Activated CD8-positive, alpha-beta T cell treated with anti-CD3 and anti-CD28 coated beads for 36 hours (primary cell): ENCODE measurements around the gene ASXL2. TPM values are rescaled to one million over a fixed set of nuclear protein-coding genes. Genes with fewer than 3 reads are reported as not detected.

Experiments
- ATAC-seq: fragments of 200-7000 bp; cut with Tn5 transposase; one replicate; pipeline ENCODE4 v1.10.0; 2021; ENCODE audit warnings: mild to moderate bottlenecking, moderate library complexity
- CTCF ChIA-PET: fragments of 350-600 bp; sonication (Branson Sonifier 250); formaldehyde crosslinking; loops from one replicate; lab custom pipeline; 2021; ENCODE audit warnings: antibody characterized with exemption; lab: Charles Lee
- POLR2A ChIA-PET: fragments of 350-600 bp; sonication (Branson Sonifier 250); formaldehyde crosslinking; loops from one replicate; lab custom pipeline; 2021; ENCODE audit warnings: antibody characterized with exemption; lab: Charles Lee
- DNase-seq: peaks from one replicate; pipeline ENCODE4 v3.0.0-alpha.2; 2020
- H3K27ac Mint-ChIP-seq: one replicate; pipeline ENCODE4 v1.8.0; 2021; ENCODE audit warnings: mild to moderate bottlenecking, mixed read lengths
- H3K27me3 Mint-ChIP-seq: one replicate; pipeline ENCODE4 v1.8.0; 2021; ENCODE audit warnings: mixed read lengths
- H3K36me3 Mint-ChIP-seq: one replicate; pipeline ENCODE4 v1.8.0; 2021; ENCODE audit warnings: low read depth, mixed read lengths
- H3K4me1 Mint-ChIP-seq: one replicate; pipeline ENCODE4 v1.8.0; 2021; ENCODE audit warnings: low read depth, mixed read lengths
- H3K4me3 Mint-ChIP-seq: one replicate; pipeline ENCODE4 v1.8.0; 2021; ENCODE audit warnings: mild to moderate bottlenecking, moderate library complexity, mixed read lengths
- H3K9me3 Mint-ChIP-seq: one replicate; pipeline ENCODE4 v1.8.0; 2021; ENCODE audit warnings: mixed read lengths
- intact Hi-C: fragments of 100-400 bp; cut with micrococcal nuclease; formaldehyde crosslinking; loops from one replicate; pipeline ENCODE4 v1.10.0; 2022
- total RNA-seq, 2 experiments: library from RNA; stranded (reverse); gene quantifications; one replicate each; pipeline ENCODE4 v1.2.3, GENCODE V29; 2021
- TF ChIP-seq, protein P1 (sequence below): fragments of 200-600 bp; IDR thresholded peaks from one replicate; pipeline ENCODE4 v1.8.0; 2022; ENCODE audit warnings: antibody characterized with exemption, mild to moderate bottlenecking

ASXL2 gene
- total RNA-seq, 2 experiments from 2014 or later, result 42.5 to 42.8 TPM

DNA sequence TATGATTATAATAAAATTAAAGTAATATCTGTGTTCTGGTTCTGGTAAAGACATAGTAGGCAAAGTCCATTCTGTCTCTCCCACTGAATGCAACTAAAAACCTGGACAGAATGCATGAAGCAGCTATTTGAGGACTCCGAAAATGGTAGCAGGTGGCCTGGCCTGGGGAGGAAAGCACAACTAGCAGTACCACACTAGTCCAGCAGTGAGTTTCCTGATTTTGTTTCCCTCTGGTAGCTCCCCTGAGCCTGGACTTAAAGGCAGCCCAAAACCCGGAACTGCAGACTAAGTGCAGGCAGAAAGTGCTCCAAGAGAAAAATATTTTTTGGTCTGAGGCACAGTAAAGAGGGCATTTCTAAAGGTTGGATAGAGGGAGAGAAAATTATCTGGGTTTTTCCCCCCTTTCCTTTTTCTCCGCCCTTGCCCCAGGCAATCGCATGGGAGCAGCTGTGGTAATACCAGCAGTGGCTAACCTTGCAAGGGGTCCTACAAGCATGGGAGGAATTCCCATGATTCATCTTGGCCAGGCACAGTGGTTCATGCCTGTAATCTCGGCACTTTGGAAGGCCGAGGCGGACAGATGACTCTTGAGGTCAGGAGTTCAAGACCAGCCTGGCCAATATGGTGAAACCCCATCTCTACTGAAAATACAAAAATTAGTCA is 32.3 kb downstream of the ASXL2 start:
- intact Hi-C loops, result no loop called here
- Mint-ChIP-seq H3K36me3 (peaks cover 8% of the 10 kb centered on the region), H3K27me3 (no peaks in the 10 kb centered on the region), H3K9me3 (no peaks in the 10 kb centered on the region), H3K27ac (no peak overlapping the region), H3K4me1 (peaks cover 20% of the 10 kb centered on the region), H3K4me3 (no peak overlapping the region)
- DNase-seq, result no peak
- ChIA-PET CTCF (interaction anchor here (1.0 to 1.2 kb wide), 3 partner anchors 17 to 239 kb away, joined by 3 read pairs; no protein-coding TSS in a partner anchor), POLR2A (no interaction called here)
- TF ChIP-seq, protein P1, sequence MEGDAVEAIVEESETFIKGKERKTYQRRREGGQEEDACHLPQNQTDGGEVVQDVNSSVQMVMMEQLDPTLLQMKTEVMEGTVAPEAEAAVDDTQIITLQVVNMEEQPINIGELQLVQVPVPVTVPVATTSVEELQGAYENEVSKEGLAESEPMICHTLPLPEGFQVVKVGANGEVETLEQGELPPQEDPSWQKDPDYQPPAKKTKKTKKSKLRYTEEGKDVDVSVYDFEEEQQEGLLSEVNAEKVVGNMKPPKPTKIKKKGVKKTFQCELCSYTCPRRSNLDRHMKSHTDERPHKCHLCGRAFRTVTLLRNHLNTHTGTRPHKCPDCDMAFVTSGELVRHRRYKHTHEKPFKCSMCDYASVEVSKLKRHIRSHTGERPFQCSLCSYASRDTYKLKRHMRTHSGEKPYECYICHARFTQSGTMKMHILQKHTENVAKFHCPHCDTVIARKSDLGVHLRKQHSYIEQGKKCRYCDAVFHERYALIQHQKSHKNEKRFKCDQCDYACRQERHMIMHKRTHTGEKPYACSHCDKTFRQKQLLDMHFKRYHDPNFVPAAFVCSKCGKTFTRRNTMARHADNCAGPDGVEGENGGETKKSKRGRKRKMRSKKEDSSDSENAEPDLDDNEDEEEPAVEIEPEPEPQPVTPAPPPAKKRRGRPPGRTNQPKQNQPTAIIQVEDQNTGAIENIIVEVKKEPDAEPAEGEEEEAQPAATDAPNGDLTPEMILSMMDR, result no peak
- ATAC-seq, result no peak

DNA sequence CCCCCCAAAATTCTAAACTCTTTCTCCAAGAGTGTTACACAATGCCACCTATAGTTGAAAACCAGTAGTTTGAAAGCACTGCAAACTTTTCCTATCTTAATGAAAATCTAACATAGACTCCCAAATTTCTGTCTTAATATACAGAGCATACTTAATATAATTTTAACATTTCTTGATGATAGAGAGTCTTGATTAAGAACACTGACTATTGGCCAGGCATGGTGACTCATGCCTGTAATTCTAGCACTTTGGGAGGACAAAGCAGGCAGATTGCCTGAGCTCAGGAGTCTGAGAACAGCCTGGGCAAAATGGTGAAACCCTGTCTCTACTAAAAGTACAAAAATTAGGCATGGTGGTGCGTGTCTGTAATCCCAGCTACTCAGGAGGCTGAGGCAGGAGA is 34.2 kb downstream of the ASXL2 start:
- CTCF ChIA-PET, result interaction anchor here (1.6 kb wide), 1 partner anchor 237 kb away, joined by 4 read pairs; no protein-coding TSS in a partner anchor
- H3K27ac Mint-ChIP-seq, result no peak overlapping the region

DNA sequence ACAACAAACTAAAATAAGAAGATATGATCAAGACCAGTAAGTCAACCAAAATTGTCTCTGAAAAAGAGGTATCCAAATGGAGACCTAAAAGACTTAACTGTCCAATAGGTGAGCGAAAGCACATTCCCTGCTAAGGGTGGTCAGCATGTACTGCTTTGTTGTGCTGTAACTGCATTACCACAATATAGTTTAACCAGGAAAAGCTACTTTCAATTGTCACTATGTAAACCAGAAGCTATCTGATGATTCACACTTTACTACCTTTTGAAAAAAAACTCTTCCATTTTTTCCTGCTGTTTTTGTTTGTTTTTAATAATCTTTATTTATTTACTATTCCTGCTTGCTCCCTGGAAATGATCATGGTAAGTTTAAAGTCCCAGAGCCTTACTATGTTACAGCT is 36.1 kb downstream of the ASXL2 start:
- intact Hi-C loops, result no loop called here
- Mint-ChIP-seq H3K27me3 (no peaks in the 10 kb centered on the region), H3K36me3 (peaks cover 12% of the 10 kb centered on the region), H3K9me3 (no peaks in the 10 kb centered on the region), H3K4me1 (peaks cover 28% of the 10 kb centered on the region), H3K27ac (no peak overlapping the region), H3K4me3 (no peak overlapping the region)
- TF ChIP-seq, protein P1, result no peak
- POLR2A ChIA-PET, result interaction anchor here (1.1 to 1.4 kb wide), 4 partner anchors 9 to 24 kb away, joined by 3 to 5 read pairs (median 4); no protein-coding TSS in a partner anchor
- CTCF ChIA-PET, result interaction anchor here (1.5 to 2.9 kb wide), 4 partner anchors 10 to 235 kb away, joined by 4 to 18 read pairs (median 5); no protein-coding TSS in a partner anchor
- no peak for DNase-seq
- ATAC-seq, result no peak

More for the DNA sequence above, 34.2 kb downstream of the ASXL2 start:
- POLR2A ChIA-PET, result no interaction called here
- peaks cover 20% of the 10 kb centered on the region for H3K4me1 Mint-ChIP-seq
- TF ChIP-seq, protein P1, result no peak
- DNase-seq (no peak), ATAC-seq (no peak)
- H3K36me3 Mint-ChIP-seq, result peaks cover 14% of the 10 kb centered on the region
- intact Hi-C loops, result no loop called here
- H3K4me3 Mint-ChIP-seq, result no peak overlapping the region
- H3K9me3 Mint-ChIP-seq, result no peaks in the 10 kb centered on the region
- no peaks in the 10 kb centered on the region for H3K27me3 Mint-ChIP-seq

DNA sequence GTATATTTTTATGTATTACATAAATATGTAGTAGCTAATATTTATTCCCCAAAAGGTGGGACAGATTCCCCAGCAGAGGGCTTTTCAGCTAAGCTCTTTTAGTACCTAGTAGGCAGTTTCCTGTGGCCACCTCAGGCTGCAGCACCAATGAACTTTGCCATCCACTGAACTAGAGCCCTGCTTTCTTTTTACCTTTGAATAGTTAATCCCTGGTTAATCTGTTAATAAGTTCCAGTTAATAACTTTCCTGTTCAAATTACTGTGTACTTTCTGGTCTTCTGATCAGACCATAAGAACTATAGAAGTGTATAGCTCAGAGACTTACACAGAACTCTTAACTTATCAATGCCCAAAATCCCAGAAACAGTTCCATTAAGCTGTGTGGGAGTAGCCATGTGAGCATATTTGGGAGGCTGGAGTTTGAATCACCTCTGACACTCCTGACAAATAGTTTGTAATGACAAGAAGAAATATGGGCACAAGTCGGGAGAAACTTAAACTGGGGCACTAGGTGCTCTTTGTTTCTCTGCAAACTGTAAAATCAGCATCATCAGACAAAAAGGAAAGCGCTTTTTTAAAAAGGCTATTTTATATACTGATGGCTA is 40.0 kb downstream of the ASXL2 start:
- no peak for ATAC-seq
- DNase-seq, result no peak
- Mint-ChIP-seq H3K4me1 (peaks cover 42% of the 10 kb centered on the region), H3K27me3 (no peaks in the 10 kb centered on the region), H3K9me3 (peaks cover 1% of the 10 kb centered on the region), H3K27ac (no peak overlapping the region), H3K36me3 (peaks cover 26% of the 10 kb centered on the region), H3K4me3 (no peak overlapping the region)
- ChIA-PET CTCF (interaction anchor here (0.8 to 3.0 kb wide), 3 partner anchors 9 to 16 kb away, joined by 3 to 17 read pairs (median 3); no protein-coding TSS in a partner anchor), POLR2A (no interaction called here)
- intact Hi-C loops, result no loop called here
- TF ChIP-seq, protein P1, result no peak

DNA sequence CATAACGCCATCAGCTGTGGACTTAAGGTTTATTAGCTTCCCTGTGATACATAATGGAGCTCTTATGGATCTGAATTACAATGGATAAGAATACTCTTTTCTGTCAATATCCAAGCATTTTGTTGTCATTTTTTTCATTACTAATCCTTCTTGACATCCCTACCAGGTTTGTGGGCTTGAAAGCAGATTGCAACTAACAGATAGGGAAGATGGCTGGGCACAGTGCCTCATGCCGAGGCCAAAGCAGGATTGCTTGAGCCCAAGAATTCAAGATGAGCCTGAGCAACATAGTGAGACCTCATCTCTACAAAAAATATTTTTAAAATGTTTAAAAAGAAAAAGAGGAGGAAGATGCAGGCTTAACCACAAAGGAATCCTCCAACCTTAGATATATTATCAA is 42.4 kb downstream of the ASXL2 start:
- intact Hi-C loops, result no loop called here
- H3K4me3 Mint-ChIP-seq, result no peak overlapping the region
- ATAC-seq, result no peak
- H3K27me3 Mint-ChIP-seq, result no peaks in the 10 kb centered on the region
- TF ChIP-seq, protein P1, result no peak
- DNase-seq, result no peak
- H3K9me3 Mint-ChIP-seq, result peaks cover 8% of the 10 kb centered on the region
- ChIA-PET CTCF (interaction anchor here (0.9 to 1.4 kb wide), 3 partner anchors 9 to 115 kb away, joined by 3 to 4 read pairs (median 4); no protein-coding TSS in a partner anchor), POLR2A (interaction anchor here (0.9 kb wide), 1 partner anchor 16 kb away, joined by 3 read pairs; no protein-coding TSS in a partner anchor)
- peaks cover 60% of the 10 kb centered on the region for H3K4me1 Mint-ChIP-seq
- H3K36me3 Mint-ChIP-seq, result peaks cover 42% of the 10 kb centered on the region
- no peak overlapping the region for H3K27ac Mint-ChIP-seq
